GM18867 (cell line): ENCODE results near the gene CFAP61.
"Not testable (repeated sequence)": the region's sequence is repeated elsewhere in the genome, so short reads cannot be mapped to it uniquely, and the experiment has no call there.

Experiments
- ATAC-seq: cut with Tn5 transposase; IDR thresholded peaks from one replicate; pipeline ENCODE4 v1.9.1; 2021; ENCODE audit warnings: mild to moderate bottlenecking, moderate library complexity; ENCODE audit not compliant: unreplicated experiment

The CFAP61 gene

DNA sequence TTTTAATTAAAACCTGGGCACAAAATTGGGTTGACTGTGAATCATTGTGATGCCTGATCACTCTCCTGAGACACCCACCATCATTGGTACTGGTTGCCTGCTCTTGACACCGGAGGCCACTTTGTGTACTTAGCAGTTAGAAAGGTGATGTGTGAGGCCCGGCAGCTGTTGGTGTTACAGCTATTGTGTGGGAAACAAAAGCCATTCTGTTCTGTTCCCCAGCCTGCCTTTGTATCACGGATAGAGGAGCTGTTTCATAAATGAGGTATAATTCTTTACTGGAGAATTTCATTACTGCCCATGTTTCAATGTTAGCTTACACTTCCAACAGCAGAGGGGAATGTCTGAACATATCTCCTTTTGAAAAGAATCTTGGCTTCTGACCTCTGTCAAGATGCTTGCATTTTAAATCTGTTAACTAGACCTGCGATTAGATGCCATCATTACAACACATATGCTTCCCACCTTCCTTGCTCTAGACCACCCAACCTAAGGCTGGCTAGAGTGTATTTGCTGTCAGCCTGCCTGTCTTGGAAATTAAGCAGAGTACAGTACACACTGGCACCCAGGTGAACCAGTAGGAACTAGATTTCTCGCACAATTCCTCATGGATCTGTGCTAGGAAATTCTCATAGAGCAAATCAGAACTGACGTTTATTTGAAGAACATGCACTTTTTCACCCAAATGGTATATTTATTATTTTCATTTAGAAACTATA is 173.2 kb downstream of the CFAP61 start:
- no peak for ATAC-seq

DNA sequence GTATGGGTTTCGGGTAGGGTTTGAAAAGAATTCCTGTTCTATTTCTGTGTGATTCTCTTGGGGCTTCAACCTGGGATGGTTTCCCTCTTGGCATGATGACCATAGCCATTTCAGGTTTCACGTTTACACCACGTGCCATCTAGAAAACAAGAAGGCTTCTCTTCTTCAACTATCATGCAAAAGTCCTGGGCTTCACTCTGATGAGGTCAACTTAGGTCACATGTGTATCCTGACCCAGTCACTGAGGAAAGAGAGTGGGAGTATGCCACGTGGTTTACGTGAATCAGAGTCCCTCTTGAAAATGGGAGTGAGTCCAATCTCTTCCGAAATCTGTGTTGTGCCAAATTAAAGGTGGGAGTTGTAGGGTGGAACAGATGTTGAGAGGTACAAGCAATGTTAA is 174.2 kb downstream of the CFAP61 start:
- no peak for ATAC-seq

DNA sequence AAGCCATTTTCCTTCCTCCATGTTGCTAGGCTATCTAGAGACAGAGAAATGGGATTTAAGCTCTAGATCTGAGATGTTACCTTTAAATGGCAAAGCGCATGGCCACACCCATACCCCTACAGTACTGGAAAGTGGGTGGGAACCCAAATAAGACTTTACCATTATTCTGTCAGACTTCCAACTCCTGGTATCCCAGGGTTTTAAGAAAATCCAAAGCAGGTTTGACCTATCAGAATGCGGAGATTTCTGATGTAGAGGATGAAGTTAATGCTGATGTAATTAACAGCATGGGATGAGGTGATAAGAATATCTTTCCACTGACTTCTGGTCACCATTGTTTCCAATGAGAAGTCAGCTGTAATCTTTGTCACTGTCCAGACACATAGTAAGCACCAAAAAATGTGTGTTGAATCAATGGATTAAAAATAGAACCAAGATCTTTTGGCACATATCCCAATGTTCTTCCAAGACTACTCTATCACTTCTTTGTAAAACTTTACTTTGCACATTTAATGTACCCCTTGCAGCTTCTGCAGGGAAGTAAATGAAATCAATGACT is 174.8 kb downstream of the CFAP61 start:
- ATAC-seq: no peak

DNA sequence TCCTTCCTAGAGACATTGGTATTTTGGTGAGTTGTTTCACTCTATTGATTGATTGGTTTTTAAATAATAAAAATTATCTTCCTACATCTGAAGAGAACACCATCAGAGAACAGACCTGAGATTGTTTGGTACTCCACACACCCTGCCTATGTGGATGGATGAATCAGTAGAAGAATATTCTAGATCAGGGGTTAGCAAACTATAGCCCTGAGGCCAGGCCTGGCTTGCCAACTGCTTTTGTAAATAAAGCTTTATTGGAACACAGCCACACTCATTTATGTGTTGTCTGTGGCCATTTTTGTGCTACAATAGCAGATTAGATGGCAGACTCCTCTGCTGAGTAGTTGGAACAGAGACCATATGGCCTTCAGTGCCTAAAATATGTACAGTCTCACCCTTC is 176.0 kb downstream of the CFAP61 start:
- no peak for ATAC-seq

DNA sequence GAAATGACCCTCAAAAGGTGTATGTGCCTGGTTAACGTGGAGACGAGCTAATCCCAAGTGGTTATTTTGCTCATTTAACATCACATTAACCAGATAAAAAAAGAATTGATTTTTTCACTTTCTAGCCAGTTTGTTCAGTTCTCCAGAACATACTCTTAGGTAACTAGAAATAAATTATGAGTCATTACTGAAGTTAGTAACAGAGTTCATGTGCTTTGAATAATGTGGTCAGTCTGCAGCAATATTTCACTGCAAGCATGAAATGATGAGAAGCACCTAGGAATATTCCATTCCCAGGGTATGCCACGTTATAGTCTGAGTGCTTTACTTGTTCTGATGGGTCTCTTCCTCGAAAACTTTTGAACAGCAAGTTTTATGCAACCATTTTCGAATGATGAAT is 177.3 kb downstream of the CFAP61 start:
- peak; percentile 48 for ATAC-seq

DNA sequence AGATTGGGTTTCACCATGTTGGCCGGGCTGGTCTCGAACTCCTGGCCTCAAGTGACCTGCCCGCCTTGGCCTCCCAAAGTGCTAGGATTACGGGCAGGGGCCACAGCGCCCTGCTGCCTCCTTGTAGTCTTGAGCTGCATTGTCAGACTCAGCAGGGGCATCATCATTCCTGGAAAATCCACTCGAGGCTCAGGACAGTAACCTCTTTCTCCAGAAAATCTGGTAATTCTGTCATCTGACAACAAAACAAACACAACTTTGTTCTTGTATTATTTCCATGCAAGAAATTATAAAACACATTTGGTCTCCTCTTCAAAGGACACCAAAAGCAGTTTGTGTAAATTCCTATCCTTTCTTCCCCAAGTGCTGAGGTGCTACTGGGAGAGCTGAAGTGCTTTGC is 178.4 kb downstream of the CFAP61 start:
- no peak for ATAC-seq

DNA sequence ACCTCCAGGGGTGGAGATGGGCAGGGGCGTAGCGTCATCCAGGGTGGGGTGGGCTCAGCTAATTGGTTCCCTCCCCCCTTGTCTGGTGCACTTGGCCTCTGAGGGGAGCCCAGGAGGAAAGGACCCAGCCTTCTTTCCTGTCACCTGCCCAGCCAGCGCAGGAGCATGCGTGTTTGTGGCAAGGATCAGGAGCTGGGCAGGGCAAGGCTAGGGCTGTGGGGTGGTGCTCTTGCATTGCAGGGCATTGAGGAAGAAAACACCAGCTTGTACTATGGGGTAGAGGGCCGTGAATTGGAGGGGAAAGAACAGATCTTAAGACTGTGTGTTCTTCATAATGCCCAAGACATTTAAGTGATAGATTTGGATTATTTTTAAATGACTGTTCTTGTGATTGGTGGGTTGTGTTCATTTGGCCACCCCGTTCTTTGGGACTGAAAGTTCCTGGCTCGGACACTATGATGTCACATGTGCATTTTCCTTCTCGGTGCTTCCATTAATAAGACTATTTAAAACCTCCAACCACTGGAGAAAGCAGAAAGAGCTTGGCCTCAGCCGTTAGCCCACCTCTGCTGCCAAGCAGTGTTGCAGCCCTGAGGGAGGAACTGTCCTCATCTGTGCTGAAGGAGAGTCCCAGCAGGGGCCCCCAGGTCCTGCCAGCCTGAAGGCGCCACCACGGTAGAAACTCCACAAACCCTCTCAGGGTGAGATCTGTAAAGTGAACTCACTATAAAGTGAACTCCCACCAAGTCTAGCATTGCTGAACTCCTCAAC is 179.4 kb downstream of the CFAP61 start:
- ATAC-seq: no peak

DNA sequence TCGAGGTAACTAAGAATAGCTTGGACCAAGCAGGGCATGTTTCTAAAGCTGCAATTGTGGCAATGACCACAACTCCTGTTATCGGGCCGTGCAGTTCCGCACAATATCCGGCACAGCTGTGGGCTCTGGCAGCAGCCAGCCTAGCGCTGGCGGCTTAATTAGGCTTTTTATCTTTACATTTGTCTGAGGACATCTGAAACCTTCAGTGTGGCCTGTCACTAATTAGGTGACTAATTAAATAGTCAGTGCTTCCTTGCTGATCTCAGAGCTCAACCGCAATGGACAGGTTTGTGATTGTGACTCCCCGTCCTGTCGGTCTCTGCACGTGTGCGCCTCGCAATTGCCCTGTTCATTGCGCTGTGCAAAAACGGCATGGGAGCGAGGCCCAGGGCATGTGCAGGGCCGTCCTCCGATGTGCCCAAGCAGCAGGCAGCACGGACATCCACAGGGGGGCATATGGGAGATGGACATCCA is 180.7 kb downstream of the CFAP61 start:
- peak; percentile 73 for ATAC-seq

DNA sequence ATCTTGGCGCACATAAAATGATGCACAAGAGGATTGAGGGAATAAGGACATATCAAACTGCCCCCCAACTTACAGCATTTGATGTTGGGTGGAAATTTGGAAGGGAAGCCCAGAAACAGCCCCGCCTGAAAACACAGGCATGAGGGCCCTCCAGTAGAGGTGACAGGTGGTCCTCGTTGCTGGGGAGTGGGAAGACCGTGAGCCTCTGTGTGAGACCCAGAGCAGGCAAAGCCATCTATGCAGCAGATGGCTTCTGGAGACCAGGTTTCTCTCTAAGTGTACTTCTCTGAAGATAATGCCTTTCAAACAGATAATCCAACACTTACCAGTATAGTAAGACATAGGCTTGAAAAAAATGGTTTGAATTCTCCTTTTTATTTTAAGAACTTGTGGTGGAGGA is 183.3 kb downstream of the CFAP61 start:
- no peak for ATAC-seq

DNA sequence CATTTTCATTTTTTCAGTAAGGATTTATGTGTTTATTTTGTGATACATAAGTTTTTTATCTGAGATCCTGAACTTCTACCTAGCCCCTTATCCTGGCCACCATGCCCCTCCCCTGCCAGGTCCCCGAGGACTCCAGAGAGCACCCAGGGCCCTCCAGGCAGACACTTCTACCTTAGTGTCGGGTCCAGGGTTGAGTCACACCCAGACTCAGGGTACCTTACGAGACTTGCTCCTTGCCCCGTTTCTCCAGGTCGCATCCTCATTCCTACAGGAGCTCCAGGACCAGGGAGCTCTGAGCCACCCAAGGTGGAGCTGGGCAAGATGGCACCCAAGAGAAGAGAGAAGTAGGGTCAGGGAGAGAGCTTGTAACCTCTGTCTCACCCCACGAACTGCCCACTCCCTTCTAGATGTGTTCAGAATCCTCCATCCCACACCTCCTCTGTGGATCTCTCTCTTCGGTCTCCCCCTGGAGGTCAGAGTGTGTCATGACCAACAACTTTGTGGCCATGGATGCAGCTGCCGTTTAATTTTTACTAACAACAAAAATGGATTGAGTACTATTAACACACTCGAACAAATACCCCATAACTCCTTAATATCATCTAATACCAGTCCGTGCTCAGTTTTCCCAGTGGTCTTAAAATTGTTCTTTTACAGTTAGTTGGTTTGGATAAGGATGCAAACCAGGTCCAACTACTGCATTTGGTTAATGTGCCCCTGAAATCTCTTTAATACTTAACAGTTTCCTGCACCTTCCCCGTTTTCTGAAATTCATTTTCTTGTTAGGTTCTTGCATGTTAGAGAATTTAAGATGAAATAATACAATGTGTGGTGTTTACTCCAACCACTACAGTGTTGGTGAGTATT is 185.0 kb downstream of the CFAP61 start:
- ATAC-seq: peak; percentile 55

DNA sequence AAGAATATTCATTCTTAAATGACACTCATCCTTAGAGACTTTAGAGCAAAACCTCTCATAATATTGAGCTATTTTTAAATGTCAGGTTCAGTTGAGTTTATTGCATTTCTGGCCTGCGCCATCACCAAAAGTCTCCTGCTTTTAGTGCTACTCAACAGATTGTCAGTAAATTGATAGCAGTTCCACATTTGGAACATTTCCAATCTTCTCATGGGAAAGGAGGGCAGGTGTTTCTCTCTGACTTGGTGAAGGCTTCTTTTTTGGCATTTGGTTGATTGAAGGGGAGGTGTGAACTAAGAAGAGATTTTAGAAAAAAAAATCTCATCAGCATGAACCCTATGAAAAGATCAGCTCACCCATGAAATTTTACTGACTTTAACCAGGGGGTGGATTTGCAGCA is 189.6 kb downstream of the CFAP61 start:
- no peak for ATAC-seq

DNA sequence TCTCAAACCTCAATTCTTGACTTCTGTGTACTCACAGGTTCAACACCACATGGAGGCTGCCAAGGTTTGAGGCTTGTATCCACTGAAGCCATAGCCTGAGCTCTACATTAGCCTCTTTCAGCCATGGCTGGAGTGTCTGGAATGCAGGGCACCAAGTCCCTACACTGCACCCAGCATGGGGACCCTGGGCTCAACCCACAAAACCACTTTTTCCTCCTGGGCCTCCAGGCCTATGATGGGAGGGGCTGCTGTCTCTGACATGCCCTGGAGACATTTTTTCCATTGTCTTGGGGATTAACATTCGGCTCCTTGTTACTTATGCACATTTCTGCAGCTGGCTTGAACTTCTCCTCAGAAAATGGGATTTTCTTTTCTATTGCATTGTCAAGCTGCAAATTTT is 192.1 kb downstream of the CFAP61 start:
- not testable (repeated sequence) for ATAC-seq

DNA sequence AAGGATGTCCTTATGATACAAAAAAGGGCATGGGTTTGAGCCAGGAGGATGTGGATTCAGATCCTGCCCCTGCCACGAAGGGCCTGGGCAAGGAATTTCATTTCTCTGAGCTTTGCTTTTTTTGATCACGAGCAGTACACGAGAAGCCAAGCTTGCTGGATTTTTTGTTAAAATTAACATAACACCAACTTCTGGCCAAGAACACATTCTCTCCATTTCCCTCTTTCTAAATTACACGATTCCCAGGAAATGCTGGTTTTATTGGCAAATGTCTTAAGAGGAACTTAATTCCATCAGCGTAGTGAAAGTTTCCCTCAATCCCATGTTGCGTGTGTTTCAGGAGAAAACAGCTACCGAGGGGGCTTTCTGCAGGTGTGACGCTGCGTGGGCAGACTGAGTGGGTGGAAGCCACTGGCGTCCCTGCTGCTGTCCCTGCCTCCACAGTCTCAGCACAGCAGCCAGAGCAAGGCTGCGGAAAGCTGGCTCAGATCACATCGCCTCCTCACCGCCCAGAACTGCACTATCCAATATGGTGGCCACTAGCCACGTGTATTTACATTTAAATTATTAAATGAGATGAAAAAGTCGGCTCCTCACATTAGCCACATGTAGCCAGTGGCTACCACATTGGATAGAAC is 194.8 kb downstream of the CFAP61 start:
- ATAC-seq: no peak

DNA sequence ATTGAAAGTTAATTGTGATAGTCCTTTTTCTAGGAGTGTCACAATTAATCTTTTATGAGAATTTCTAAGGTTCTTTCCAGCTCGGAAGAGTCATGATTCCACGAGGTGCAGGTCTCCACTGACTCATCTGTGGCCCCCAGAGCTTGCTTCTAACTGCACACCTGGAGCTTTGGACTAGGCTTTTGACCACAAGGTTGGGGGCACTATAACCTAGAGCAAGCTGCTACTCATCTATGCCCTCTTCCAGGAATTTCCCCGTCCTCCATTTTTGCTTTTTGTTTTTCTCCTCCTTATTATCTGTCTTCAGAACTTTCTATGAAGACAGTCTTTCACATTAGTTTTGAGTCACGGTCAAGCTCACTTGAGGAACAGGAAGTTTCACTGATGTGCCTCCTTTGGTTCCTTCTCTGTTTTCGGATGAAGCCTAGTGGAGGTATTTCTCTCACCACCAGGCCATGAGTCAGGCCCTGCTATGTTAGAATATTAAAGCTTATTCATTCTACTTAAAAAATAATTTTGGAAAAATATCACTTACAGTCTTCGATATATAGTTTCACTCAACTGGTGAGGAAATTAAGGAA is 196.4 kb downstream of the CFAP61 start:
- ATAC-seq: peak; percentile 42

DNA sequence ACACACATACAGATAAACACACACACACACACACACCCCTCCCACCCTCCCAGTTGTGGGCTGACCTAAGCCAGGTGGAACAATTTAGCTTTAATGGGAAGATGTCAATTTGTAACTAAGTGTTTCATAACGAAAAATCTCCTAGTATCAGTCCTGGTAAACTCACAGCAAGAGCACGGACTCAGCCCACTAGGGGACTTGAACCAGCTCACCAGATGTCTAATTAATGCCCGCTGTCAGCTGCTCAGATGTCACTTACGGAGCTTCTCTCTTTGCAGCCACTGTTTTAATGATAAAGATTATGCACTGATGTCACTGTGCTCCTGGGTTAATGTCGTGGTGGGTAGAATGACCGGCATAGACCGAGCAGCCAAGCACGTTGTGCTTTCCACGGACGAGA is 199.0 kb downstream of the CFAP61 start:
- ATAC-seq: no peak

DNA sequence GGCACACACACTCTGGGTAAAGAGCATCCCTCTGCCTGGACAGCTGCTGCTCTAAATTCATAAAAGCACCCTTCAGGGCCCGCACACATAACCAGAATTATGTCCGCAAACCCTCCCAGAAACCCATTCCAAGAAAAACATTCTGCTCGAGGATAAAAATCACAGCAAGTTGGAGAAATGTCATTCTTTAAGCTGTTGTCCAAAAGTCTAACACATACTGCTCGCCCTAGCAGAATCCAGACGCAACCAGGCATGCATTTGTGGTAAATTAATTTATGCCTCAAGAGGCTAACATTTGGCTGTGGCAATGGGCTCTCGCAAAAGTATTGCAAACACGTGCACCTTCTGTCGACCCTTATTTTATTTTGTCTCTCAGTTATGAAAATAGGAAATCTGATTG is 199.5 kb downstream of the CFAP61 start:
- ATAC-seq: no peak

DNA sequence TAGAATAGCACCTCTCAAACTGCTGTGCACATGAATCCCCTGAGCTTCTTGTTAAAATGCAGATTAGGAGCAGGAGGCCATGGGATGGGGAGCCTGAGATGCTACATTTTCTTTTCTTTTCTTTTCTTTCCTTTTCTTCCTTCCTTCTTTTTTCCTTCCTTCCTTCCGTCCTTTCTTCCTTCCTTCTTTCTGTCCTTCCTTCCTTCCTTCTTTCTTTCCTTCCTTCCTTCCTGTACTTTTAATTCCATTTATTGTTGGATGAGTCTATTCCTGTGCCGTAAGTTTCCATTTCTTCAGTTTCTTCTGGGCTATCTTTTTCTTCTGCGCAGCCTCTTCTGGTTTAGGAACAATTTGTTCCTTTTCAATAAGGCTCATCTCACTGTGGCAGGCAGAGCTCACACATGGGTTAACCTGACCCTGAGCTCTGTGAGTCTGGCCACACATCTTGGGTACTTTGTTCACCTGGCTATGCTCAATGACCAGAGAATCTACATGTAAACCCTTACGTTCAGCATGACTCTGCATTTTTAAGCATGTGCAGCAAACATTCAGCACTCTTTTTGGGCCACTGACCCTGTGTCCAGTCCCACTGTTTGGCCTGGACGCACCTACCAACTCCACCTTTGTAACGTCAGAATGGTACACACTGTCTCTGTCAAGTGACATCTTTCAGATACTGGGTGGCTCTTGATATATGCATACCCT is 200.9 kb downstream of the CFAP61 start:
- ATAC-seq: no peak

DNA sequence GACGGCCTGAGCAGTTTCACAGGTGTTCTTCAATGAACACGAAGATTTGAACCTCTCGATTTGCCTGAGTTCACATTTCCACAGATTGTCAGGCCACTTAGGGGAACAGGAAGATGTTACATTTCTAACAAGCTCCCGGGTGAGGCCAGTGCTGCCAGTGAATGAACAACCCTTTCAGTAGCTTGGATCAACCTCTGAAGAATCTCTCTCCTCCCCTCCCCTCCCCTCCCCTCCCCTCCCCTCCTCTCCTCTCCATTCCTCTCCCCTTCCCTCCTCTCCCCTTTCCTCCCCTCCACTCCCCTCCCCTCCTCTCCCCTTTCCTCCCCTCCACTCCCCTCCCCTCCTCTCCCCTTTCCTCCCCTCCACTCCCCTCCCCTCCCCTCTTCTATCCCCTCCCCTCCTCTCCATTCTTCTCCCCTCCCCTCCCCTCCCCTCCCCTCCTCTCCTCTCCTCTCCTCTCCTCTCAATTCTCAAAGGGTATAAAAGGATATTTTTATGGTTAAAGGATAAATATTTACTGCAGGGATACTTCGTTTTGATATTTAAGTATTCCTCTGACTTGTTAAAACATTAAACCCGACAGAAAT is 201.5 kb downstream of the CFAP61 start:
- ATAC-seq: no peak

DNA sequence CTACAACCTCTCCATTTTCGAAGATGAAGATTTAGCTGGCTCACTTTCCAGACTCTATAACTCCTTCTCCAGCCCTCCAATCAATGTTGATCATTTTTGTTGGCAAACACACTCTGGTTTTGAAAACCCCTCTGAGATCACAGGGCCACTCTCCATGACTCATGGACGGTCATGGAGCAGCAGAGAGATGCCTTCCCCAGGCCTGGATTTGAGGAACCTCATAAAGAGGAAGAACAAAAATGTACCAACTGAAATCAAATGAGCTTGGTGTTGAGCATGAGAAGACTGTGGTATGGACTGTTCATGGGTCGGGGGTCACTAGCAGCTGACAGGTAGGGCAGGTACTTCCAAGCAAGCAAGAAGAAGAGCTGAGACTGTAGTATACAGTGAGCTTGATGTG is 202.8 kb downstream of the CFAP61 start:
- no peak for ATAC-seq
